ENCODE data around the gene OR8A1.

The OR8A1 gene

DNA sequence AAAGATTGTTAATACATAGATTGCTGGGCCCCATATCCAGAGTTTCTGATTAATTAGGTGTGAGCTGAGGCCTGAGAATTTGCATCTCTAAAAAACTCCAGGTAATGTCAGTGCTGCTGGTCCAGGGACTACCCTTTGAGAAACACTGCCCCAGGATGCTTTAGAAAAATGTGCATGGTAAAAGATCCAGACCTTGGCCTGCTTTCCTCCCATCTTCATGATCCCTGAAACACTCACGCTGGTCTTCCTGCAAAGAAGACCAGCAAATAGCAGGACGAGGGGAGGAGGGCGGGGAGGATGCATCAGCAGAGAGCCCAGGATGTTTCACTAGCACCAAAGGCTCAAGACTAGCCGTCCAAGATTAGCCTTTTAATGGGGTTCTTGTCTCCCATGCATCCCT is at the start of gene OR8A1:
TSS of gene OR8A1 (plus strand) at position 301 of the 400 bp plus-strand sequence. CDS start 123 bp downstream, outside the sequence.
- H3K4me1 ChIP-seq (ENCODE audit: control insufficient read depth, insufficient read depth, low read length), result no peaks in the 10 kb centered on the region
- no peaks in the 10 kb centered on the region for H3K36me3 ChIP-seq (ENCODE audit: control insufficient read depth, insufficient read depth, low read length)
- no peak within 1 kb of the TSS for H3K4me3 ChIP-seq (ENCODE audit: low read depth, low read length)
- H3K27me3 ChIP-seq (ENCODE audit: control insufficient read depth, insufficient read depth, low read length), result 0 out of 2 replicates have a peak, but pooled peaks cover 4% of the 10 kb centered on the region
- no peaks in the 10 kb centered on the region for H3K9me3 ChIP-seq (ENCODE audit: control insufficient read depth, insufficient read depth, low read depth, low read length)
- H3K9ac ChIP-seq (ENCODE audit: low read length), result no peak within 1 kb of the TSS
- no peak within 1 kb of the TSS for H3K27ac ChIP-seq (ENCODE audit: low read depth, low read length)

DNA sequence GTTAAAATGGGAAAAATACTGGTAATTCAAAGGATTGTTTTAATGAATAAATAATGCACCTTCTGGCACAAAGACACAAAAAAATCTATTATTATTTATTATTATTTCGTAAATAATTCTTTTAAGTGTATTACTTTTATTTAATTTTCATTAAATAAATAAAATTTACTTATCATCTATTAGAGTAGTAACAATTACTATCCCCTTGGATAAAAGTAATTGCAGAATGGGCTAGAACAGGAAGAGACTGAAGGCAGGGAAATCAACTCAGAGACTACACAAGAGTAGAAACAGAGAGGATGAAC is 49.3 kb upstream of the OR8A1 start:
- Histone ChIP-seq H3K36me3 (ENCODE audit: control insufficient read depth, insufficient read depth, low read length) (no peaks in the 10 kb centered on the region), H3K4me3 (ENCODE audit: low read depth, low read length) (no peak overlapping the region), H3K4me1 (ENCODE audit: control insufficient read depth, insufficient read depth, low read length) (no peaks in the 10 kb centered on the region), H3K27ac (ENCODE audit: low read depth, low read length) (no peak overlapping the region), H3K9ac (ENCODE audit: low read length) (no peak overlapping the region), H3K27me3 (ENCODE audit: control insufficient read depth, insufficient read depth, low read length) (no peaks in the 10 kb centered on the region), H3K9me3 (ENCODE audit: control insufficient read depth, insufficient read depth, low read depth, low read length) (no peaks in the 10 kb centered on the region)

DNA sequence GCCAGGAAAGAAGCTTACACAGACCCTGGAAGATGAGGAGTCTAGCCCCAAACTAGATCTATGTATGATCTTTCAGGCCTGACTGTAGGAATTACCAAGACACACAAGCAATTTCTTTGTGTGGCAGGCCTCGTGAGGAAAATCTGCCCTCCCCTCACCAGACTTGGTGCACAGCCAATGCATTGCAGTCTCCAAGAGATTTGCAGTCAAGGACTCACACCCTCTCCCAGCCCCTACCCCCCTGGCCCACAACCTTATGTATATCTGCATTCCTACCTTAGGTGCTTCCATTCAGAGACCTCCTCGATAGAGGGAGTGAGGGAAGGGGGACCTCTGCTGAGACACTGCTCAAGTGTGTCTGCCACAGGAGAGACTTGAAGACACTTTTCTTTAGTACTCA is 36.2 kb upstream of the OR8A1 start:
- no peaks in the 10 kb centered on the region for H3K27me3 ChIP-seq (ENCODE audit: control insufficient read depth, insufficient read depth, low read length)
- no peak overlapping the region for H3K9ac ChIP-seq (ENCODE audit: low read length)
- no peaks in the 10 kb centered on the region for H3K36me3 ChIP-seq (ENCODE audit: control insufficient read depth, insufficient read depth, low read length)
- no peak overlapping the region for H3K4me3 ChIP-seq (ENCODE audit: low read depth, low read length)
- H3K27ac ChIP-seq (ENCODE audit: low read depth, low read length), result no peak overlapping the region
- H3K4me1 ChIP-seq (ENCODE audit: control insufficient read depth, insufficient read depth, low read length), result peaks cover 11% of the 10 kb centered on the region; the same call in 1 of the 2 replicates
- no peaks in the 10 kb centered on the region for H3K9me3 ChIP-seq (ENCODE audit: control insufficient read depth, insufficient read depth, low read depth, low read length)

DNA sequence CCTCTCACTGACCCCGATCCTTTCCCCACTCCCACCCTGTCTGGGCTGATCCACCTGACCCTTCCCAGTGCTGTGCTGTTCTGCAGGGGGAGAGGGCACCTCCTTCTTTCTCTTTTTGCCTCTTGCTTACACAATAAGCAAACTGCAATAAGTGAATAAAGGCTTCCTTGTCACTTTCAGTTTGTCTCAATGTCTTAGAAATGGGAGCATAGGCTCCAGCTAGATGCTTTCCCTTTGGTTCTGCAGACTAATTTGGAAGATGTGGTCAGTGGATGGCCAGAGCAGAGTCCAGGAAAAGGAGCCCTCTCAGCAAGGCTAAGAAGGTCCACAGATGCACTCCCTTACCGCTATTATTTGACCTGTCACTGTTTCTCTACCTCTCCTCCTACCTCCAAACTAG is 35.7 kb upstream of the OR8A1 start:
- H3K27me3 ChIP-seq (ENCODE audit: control insufficient read depth, insufficient read depth, low read length), result no peaks in the 10 kb centered on the region

DNA sequence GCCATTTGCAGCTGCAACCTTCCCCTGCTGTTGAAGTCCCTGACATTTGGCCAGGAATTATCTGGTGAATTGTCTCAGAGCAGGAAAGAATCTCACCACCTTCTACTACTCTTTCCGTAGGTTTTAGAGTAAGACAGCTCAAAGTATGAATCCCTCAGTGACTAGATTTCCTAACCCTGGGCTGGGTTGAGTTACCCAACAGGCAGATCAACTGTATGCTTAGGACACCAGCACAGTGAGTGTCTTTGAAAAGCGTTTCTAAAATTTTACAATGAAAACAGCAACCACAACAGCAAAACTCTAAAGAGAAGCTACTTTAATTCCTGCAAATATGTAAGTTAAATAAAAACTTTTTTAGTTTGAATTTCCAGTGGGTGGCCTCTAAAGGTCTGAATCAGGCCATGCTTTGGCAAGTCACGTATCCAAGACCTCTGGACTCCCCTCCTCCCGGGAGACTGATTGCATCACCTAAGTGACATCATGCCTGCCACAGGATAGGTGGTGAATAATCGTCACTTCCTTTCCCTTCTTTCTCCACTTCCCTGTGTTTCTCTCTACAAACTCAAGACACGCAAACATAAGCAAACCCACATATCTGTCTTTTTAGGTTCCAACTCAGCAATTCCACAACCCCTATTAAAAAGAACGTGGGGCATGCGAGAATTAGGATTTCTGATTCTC is 34.1 kb upstream of the OR8A1 start:
- H3K27ac ChIP-seq (ENCODE audit: low read depth, low read length), result no peak overlapping the region
- no peak overlapping the region for H3K9ac ChIP-seq (ENCODE audit: low read length)
- peaks cover 11% of the 10 kb centered on the region; the same call in 1 of the 2 replicates for H3K4me1 ChIP-seq (ENCODE audit: control insufficient read depth, insufficient read depth, low read length)
- H3K36me3 ChIP-seq (ENCODE audit: control insufficient read depth, insufficient read depth, low read length), result no peaks in the 10 kb centered on the region
- H3K4me3 ChIP-seq (ENCODE audit: low read depth, low read length), result no peak overlapping the region
- no peaks in the 10 kb centered on the region for H3K27me3 ChIP-seq (ENCODE audit: control insufficient read depth, insufficient read depth, low read length)
- no peaks in the 10 kb centered on the region for H3K9me3 ChIP-seq (ENCODE audit: control insufficient read depth, insufficient read depth, low read depth, low read length)

More for the DNA sequence above, 35.7 kb upstream of the OR8A1 start:
- no peak overlapping the region for H3K9ac ChIP-seq (ENCODE audit: low read length)
- no peak overlapping the region for H3K27ac ChIP-seq (ENCODE audit: low read depth, low read length)
- no peaks in the 10 kb centered on the region for H3K9me3 ChIP-seq (ENCODE audit: control insufficient read depth, insufficient read depth, low read depth, low read length)
- no peaks in the 10 kb centered on the region for H3K36me3 ChIP-seq (ENCODE audit: control insufficient read depth, insufficient read depth, low read length)
- H3K4me3 ChIP-seq (ENCODE audit: low read depth, low read length), result no peak overlapping the region
- H3K4me1 ChIP-seq (ENCODE audit: control insufficient read depth, insufficient read depth, low read length), result peaks cover 11% of the 10 kb centered on the region; the same call in 1 of the 2 replicates

DNA sequence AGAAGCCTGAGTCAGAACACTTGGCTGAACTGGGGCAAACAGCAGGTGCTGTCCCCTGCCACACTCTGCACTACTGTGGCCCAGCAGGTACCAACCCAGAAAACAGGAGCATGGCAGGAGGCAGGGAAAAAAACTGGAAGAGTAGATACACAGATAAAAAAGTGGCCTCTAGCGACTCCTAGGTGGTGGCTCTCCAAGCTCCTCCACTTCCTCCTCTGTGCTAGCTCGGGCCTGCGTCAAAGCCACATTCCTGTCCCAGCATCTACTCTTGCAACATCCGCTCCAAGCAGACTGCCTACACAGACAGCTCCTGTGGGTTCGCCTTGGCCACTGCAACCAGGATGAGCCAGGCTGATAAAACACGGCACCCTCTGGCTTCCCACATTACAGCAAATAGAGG is 33.3 kb upstream of the OR8A1 start:
- Histone ChIP-seq H3K36me3 (ENCODE audit: control insufficient read depth, insufficient read depth, low read length) (no peaks in the 10 kb centered on the region), H3K27ac (ENCODE audit: low read depth, low read length) (no peak overlapping the region), H3K9ac (ENCODE audit: low read length) (no peak overlapping the region), H3K4me3 (ENCODE audit: low read depth, low read length) (no peak overlapping the region), H3K4me1 (ENCODE audit: control insufficient read depth, insufficient read depth, low read length) (peaks cover 11% of the 10 kb centered on the region; the same call in 1 of the 2 replicates), H3K9me3 (ENCODE audit: control insufficient read depth, insufficient read depth, low read depth, low read length) (no peaks in the 10 kb centered on the region), H3K27me3 (ENCODE audit: control insufficient read depth, insufficient read depth, low read length) (no peaks in the 10 kb centered on the region)

DNA sequence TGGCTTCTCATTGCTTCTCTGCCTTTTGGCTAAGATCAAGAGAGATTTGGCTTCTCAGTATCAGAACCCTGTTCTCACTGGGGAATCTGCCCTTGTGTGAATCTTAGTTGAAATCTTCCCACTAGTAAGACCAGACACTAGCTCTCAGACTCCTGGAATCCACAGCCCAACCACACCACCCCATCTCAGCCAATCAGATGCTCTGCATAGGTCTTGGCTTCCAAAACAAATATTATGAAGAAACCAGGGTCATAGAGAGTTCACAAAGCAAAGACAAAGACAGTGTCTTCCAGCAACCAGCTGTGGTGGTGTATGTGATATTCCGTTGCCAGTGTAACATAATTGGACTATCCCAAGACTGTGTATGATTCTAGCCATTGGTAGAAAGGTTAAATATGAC is 31.8 kb upstream of the OR8A1 start:
- Histone ChIP-seq H3K27ac (ENCODE audit: low read depth, low read length) (no peak overlapping the region), H3K27me3 (ENCODE audit: control insufficient read depth, insufficient read depth, low read length) (no peaks in the 10 kb centered on the region), H3K9me3 (ENCODE audit: control insufficient read depth, insufficient read depth, low read depth, low read length) (no peaks in the 10 kb centered on the region), H3K4me1 (ENCODE audit: control insufficient read depth, insufficient read depth, low read length) (peaks cover 11% of the 10 kb centered on the region; the same call in 1 of the 2 replicates), H3K36me3 (ENCODE audit: control insufficient read depth, insufficient read depth, low read length) (no peaks in the 10 kb centered on the region), H3K9ac (ENCODE audit: low read length) (no peak overlapping the region), H3K4me3 (ENCODE audit: low read depth, low read length) (no peak overlapping the region)

DNA sequence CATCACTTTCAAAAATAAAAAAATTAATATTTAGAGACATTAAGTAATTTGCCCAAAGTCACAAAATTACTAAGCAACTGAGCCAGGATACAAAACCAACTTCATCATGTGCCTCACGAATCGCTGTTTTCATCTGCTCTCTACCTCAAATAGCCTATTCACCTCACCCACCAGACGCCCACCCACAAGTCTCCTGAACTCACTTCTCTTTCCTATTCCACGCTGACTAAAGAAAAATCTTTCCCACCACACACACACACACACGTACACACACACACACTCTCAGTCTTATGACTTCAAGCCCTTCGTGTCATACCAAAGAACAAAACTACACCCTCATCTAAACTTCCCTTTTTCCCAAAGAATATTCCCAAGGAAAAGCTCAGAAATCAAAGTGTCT is 28.6 kb upstream of the OR8A1 start:
- peaks cover 5% of the 10 kb centered on the region; the same call in 1 of the 2 replicates for H3K4me1 ChIP-seq (ENCODE audit: control insufficient read depth, insufficient read depth, low read length)
- no peak overlapping the region for H3K9ac ChIP-seq (ENCODE audit: low read length)
- H3K27ac ChIP-seq (ENCODE audit: low read depth, low read length), result no peak overlapping the region
- H3K36me3 ChIP-seq (ENCODE audit: control insufficient read depth, insufficient read depth, low read length), result no peaks in the 10 kb centered on the region
- no peaks in the 10 kb centered on the region for H3K9me3 ChIP-seq (ENCODE audit: control insufficient read depth, insufficient read depth, low read depth, low read length)
- H3K4me3 ChIP-seq (ENCODE audit: low read depth, low read length), result no peak overlapping the region
- H3K27me3 ChIP-seq (ENCODE audit: control insufficient read depth, insufficient read depth, low read length), result no peaks in the 10 kb centered on the region; the same call in 1 of the 2 replicates

DNA sequence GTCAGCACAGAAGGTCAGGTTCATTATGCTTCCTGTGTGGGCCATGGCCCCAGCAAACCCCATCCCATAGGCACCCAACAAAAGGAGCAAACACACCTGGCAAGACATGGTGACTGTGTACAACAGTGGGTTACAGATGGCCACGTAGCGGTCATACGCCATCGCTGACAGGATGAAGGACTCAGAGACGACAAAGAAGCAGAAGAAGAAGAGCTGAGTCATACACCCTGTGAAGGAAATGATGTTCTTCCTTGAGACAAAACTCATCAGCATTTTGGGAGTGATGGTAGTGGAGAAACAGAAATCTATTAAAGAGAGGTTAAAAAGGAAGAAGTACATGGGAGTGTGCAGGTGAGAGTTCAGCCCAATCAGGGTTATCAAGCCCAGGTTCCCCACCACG is 26.7 kb upstream of the OR8A1 start:
- no peaks in the 10 kb centered on the region for H3K36me3 ChIP-seq (ENCODE audit: control insufficient read depth, insufficient read depth, low read length)
- H3K9ac ChIP-seq (ENCODE audit: low read length), result no peak overlapping the region
- no peak overlapping the region for H3K27ac ChIP-seq (ENCODE audit: low read depth, low read length)
- no peaks in the 10 kb centered on the region for H3K9me3 ChIP-seq (ENCODE audit: control insufficient read depth, insufficient read depth, low read depth, low read length)
- no peaks in the 10 kb centered on the region; the same call in 1 of the 2 replicates for H3K27me3 ChIP-seq (ENCODE audit: control insufficient read depth, insufficient read depth, low read length)
- no peaks in the 10 kb centered on the region for H3K4me1 ChIP-seq (ENCODE audit: control insufficient read depth, insufficient read depth, low read length)
- H3K4me3 ChIP-seq (ENCODE audit: low read depth, low read length), result no peak overlapping the region

DNA sequence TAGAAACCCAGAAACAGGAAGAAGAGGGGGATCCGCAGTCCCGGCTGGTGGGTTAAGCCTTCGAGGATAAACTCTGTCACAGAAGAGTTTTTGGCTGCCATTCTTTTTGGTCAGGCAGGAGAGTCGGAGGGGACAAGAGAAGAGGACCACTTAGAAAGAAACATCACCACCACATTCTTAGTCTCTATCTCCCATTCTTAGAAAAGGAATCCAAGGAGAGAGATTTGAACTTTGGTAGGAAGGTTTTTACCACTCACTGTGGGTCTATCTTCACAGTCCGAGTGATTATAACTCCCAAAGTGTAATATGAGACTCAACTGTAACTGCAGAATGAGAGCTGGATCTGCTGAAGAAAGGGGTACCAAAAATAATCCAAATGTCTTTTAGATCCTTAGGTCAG is 26.2 kb upstream of the OR8A1 start, which contains the start of gene OR8B12:
TSS of gene OR8B12 (minus strand) at position 101 of the 400 bp plus-strand sequence. CDS start at position 101, 0 bp downstream.
- no peaks in the 10 kb centered on the region for H3K9me3 ChIP-seq (ENCODE audit: control insufficient read depth, insufficient read depth, low read depth, low read length)
- H3K27me3 ChIP-seq (ENCODE audit: control insufficient read depth, insufficient read depth, low read length), result no peaks in the 10 kb centered on the region; the same call in 1 of the 2 replicates
- no peak within 1 kb of the TSS for H3K4me3 ChIP-seq (ENCODE audit: low read depth, low read length)
- no peak within 1 kb of the TSS for H3K27ac ChIP-seq (ENCODE audit: low read depth, low read length)
- no peaks in the 10 kb centered on the region for H3K36me3 ChIP-seq (ENCODE audit: control insufficient read depth, insufficient read depth, low read length)
- H3K9ac ChIP-seq (ENCODE audit: low read length), result no peak within 1 kb of the TSS
- no peaks in the 10 kb centered on the region for H3K4me1 ChIP-seq (ENCODE audit: control insufficient read depth, insufficient read depth, low read length)

DNA sequence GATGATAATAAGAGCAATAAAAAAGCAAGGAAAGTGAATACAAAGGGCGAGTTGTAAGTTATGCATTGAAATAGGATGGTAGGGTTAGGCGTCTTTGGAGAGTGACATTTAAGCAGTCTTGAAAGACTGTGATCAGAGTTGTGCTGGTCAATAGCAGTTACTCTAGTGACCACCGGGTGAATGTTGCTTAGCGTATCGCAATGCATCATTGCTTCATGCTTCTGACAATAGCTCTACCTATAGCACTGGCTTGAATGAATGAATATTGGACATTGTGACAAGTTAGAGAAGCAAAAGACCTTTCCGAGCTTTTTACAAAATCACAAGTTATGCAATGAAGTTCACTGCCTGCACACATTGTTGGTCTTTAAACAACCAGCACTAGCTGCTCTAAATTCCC is 18.6 kb upstream of the OR8A1 start:
- Histone ChIP-seq H3K4me3 (ENCODE audit: low read depth, low read length) (no peak overlapping the region), H3K9ac (ENCODE audit: low read length) (no peak overlapping the region), H3K4me1 (ENCODE audit: control insufficient read depth, insufficient read depth, low read length) (no peaks in the 10 kb centered on the region), H3K9me3 (ENCODE audit: control insufficient read depth, insufficient read depth, low read depth, low read length) (no peaks in the 10 kb centered on the region), H3K27me3 (ENCODE audit: control insufficient read depth, insufficient read depth, low read length) (no peaks in the 10 kb centered on the region), H3K27ac (ENCODE audit: low read depth, low read length) (no peak overlapping the region), H3K36me3 (ENCODE audit: control insufficient read depth, insufficient read depth, low read length) (no peaks in the 10 kb centered on the region)
